ENCODE data around the gene ALKBH2. TPM values are rescaled to one million over a fixed set of nuclear protein-coding genes. Genes with fewer than 3 reads are reported as not detected.

Gene ALKBH2
- total and polyA plus RNA-seq, 2 donors from 2014 or later, result 14.7 to 18.8 TPM

DNA sequence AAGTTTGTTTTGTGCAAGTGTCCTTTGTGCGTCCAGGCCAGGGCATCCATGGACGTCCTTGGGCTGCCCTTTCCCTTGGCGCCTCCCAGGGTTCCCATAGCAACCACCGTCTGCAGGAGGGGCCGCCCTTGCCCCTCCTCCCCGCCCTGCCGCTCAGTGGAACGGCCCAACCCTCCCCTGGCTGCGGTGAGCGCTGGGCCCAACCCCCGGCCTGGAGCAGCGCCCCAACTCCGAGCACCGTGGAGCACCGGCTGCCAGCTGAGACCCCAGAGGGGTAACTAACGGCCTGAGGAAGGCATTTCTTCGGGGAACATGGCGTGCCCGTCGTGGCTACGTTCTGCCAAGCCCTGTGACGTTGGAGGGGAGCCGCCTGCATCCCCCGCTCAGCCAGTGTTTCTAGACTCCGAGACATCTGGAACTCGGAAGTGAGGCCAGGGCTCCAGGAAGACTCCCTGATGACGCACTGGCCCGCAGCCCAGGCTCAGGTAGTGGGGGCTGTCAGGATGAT lies 17.8 kb upstream of the ALKBH2 start:
- TF ChIP-seq, protein P1, sequence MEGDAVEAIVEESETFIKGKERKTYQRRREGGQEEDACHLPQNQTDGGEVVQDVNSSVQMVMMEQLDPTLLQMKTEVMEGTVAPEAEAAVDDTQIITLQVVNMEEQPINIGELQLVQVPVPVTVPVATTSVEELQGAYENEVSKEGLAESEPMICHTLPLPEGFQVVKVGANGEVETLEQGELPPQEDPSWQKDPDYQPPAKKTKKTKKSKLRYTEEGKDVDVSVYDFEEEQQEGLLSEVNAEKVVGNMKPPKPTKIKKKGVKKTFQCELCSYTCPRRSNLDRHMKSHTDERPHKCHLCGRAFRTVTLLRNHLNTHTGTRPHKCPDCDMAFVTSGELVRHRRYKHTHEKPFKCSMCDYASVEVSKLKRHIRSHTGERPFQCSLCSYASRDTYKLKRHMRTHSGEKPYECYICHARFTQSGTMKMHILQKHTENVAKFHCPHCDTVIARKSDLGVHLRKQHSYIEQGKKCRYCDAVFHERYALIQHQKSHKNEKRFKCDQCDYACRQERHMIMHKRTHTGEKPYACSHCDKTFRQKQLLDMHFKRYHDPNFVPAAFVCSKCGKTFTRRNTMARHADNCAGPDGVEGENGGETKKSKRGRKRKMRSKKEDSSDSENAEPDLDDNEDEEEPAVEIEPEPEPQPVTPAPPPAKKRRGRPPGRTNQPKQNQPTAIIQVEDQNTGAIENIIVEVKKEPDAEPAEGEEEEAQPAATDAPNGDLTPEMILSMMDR (IDR thresholded peaks at IDR 0.05; ENCODE audit: borderline replicate concordance, extremely low read depth, insufficient read depth), result no peak
- DNase-seq (peak; percentile 92 to 97 (median 95)), FAIRE-seq (no peak)
- peak overlapping the region; percentile 43 to 96 (median 74) for H3K9ac ChIP-seq (ENCODE audit: low read length in 3 of 3)
- H3K27me3 ChIP-seq (ENCODE audit: control insufficient read depth, insufficient read depth, low read length), result no peaks in the 10 kb centered on the region
- H3K36me3 ChIP-seq (ENCODE audit: control insufficient read depth in 2 of 3, insufficient read depth in 3 of 3, low read length in 3 of 3), result peaks cover 0 to 6% (median 3%) of the 10 kb centered on the region in 3 donors
- intact Hi-C loops (cut with DNase I), result no loop called here
- H3K9me3 ChIP-seq (ENCODE audit: control insufficient read depth in 2 of 3, insufficient read depth in 1 of 3, low read length in 3 of 3), result no peaks in the 10 kb centered on the region
- H3K27ac ChIP-seq (ENCODE audit: low read depth in 2 of 2, low read length in 2 of 2), result peak overlapping the region; percentile 97 to 98
- H3K4me3 ChIP-seq (ENCODE audit: low read length in 3 of 3), result peak overlapping the region; percentile 57 to 85 (median 82)
- peaks cover 0 to 27% (median 23%) of the 10 kb centered on the region in 3 donors for H3K4me1 ChIP-seq (ENCODE audit: control insufficient read depth in 2 of 3, insufficient read depth in 2 of 3, low read depth in 1 of 3, low read length in 3 of 3)

DNA sequence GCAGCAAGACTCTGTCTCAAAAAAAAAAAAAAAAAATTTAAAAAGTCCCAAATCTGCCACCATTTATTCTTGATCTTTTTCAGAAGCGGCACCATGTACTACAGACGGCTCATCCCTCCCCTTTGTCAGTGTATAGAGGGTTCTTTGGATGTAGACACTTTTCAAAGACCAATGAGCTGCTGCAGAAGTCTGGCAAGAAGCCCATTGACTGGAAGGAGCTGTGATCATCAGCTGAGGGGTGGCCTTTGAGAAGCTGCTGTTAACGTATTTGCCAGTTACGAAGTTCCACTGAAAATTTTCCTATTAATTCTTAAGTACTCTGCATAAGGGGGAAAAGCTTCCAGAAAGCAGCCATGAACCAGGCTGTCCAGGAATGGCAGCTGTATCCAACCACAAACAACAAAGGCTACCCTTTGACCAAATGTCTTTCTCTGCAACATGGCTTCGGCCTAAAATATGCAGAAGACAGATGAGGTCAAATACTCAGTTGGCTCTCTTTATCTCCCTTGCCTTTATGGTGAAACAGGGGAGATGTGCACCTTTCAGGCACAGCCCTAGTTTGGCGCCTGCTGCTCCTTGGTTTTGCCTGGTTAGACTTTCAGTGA lies 16.6 kb upstream of the ALKBH2 start:
- intact Hi-C loops (cut with DNase I), result no loop called here
- H3K36me3 ChIP-seq (ENCODE audit: control insufficient read depth in 2 of 3, insufficient read depth in 3 of 3, low read length in 3 of 3), result peaks cover 8 to 18% (median 8%) of the 10 kb centered on the region in 3 donors
- no peaks in the 10 kb centered on the region for H3K9me3 ChIP-seq (ENCODE audit: control insufficient read depth in 2 of 3, insufficient read depth in 1 of 3, low read length in 3 of 3)
- H3K27me3 ChIP-seq (ENCODE audit: control insufficient read depth, insufficient read depth, low read length), result no peaks in the 10 kb centered on the region
- no peak overlapping the region for H3K4me3 ChIP-seq (ENCODE audit: low read length in 3 of 3)
- peak overlapping the region; percentile 97 to 98 for H3K27ac ChIP-seq (ENCODE audit: low read depth in 2 of 2, low read length in 2 of 2)
- peaks cover 0 to 17% (median 14%) of the 10 kb centered on the region in 3 donors for H3K4me1 ChIP-seq (ENCODE audit: control insufficient read depth in 2 of 3, insufficient read depth in 2 of 3, low read depth in 1 of 3, low read length in 3 of 3)
- FAIRE-seq (no peak), DNase-seq (no peak)
- H3K9ac ChIP-seq (ENCODE audit: low read length in 3 of 3), result peak overlapping the region in 1 of 3 donors; percentile 56
- TF ChIP-seq, protein P1 (IDR thresholded peaks at IDR 0.05; ENCODE audit: borderline replicate concordance, extremely low read depth, insufficient read depth), result no peak

DNA sequence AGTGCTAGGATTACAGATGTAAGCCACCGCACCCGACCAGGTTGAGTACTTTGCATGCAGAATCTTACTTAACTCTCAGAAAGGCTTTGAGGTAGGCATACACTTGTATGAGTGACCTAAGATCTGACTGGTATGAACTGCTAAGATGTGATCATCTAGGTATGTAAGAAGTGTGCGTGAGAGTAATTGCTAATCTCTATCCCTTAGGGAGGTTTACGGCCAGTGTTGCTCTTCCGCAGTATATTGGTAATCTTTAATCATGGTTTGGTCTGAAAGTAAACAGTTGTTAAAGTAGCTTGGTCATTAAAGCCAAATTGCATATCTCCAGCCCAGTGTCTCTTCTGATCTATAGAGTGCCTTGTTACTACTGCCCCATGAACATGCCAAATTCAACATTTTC lies 11.9 kb upstream of the ALKBH2 start:
- TF ChIP-seq, protein P1 (IDR thresholded peaks at IDR 0.05; ENCODE audit: borderline replicate concordance, extremely low read depth, insufficient read depth), result no peak
- H3K36me3 ChIP-seq (ENCODE audit: control insufficient read depth in 2 of 3, insufficient read depth in 3 of 3, low read length in 3 of 3), result peaks cover 13 to 53% (median 19%) of the 10 kb centered on the region in 3 donors
- no peak overlapping the region for H3K9ac ChIP-seq (ENCODE audit: low read length in 3 of 3)
- no peak overlapping the region for H3K27ac ChIP-seq (ENCODE audit: low read depth in 2 of 2, low read length in 2 of 2)
- no peaks in the 10 kb centered on the region for H3K9me3 ChIP-seq (ENCODE audit: control insufficient read depth in 2 of 3, insufficient read depth in 1 of 3, low read length in 3 of 3)
- H3K4me1 ChIP-seq (ENCODE audit: control insufficient read depth in 2 of 3, insufficient read depth in 2 of 3, low read depth in 1 of 3, low read length in 3 of 3), result peaks cover 0 to 6% (median 2%) of the 10 kb centered on the region in 3 donors
- H3K27me3 ChIP-seq (ENCODE audit: control insufficient read depth, insufficient read depth, low read length), result no peaks in the 10 kb centered on the region
- intact Hi-C loops (cut with DNase I), result no loop called here
- no peak overlapping the region for H3K4me3 ChIP-seq (ENCODE audit: low read length in 3 of 3)
- DNase-seq, result no peak
- FAIRE-seq, result no peak

All from kidney (tissue), 14 donors.